ENCODE measurements around the gene PLEKHB2. TPM values are rescaled to one million over a fixed set of nuclear protein-coding genes. Genes with fewer than 3 reads are reported as not detected.

PLEKHB2 gene
- total and polyA plus RNA-seq, 9 of the 15 experiments (the other 6 are each of a cell fraction or from before 2014, with no cell fraction given): 41.3 to 71.5 (median 50.2) TPM

GRCh38 chr2:131093006-131093695 is 12.0 kb upstream of the PLEKHB2 start, which contains the start of gene FAM168B (continued):
- TF ChIP-seq CREB1 (IDR thresholded peaks at IDR 0.05): peak; percentile 60; the same call in 1 of the 2 replicates
- no peak for TF ChIP-seq CREB1 (CRISPR knock-in tag; IDR thresholded peaks at IDR 0.05)
- TF ChIP-seq, protein P1, sequence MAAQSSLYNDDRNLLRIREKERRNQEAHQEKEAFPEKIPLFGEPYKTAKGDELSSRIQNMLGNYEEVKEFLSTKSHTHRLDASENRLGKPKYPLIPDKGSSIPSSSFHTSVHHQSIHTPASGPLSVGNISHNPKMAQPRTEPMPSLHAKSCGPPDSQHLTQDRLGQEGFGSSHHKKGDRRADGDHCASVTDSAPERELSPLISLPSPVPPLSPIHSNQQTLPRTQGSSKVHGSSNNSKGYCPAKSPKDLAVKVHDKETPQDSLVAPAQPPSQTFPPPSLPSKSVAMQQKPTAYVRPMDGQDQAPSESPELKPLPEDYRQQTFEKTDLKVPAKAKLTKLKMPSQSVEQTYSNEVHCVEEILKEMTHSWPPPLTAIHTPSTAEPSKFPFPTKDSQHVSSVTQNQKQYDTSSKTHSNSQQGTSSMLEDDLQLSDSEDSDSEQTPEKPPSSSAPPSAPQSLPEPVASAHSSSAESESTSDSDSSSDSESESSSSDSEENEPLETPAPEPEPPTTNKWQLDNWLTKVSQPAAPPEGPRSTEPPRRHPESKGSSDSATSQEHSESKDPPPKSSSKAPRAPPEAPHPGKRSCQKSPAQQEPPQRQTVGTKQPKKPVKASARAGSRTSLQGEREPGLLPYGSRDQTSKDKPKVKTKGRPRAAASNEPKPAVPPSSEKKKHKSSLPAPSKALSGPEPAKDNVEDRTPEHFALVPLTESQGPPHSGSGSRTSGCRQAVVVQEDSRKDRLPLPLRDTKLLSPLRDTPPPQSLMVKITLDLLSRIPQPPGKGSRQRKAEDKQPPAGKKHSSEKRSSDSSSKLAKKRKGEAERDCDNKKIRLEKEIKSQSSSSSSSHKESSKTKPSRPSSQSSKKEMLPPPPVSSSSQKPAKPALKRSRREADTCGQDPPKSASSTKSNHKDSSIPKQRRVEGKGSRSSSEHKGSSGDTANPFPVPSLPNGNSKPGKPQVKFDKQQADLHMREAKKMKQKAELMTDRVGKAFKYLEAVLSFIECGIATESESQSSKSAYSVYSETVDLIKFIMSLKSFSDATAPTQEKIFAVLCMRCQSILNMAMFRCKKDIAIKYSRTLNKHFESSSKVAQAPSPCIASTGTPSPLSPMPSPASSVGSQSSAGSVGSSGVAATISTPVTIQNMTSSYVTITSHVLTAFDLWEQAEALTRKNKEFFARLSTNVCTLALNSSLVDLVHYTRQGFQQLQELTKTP (IDR thresholded peaks at IDR 0.05; ENCODE audit: low read depth in 1 of 2, partially characterized antibody in 2 of 2): no peak
- TF ChIP-seq SMAD1 (IDR thresholded peaks at IDR 0.05; ENCODE audit: low read depth, low read length, partially characterized antibody): peak; percentile 20
- TF ChIP-seq TCFL5 (CRISPR knock-in tag; conservative IDR thresholded peaks at IDR 0.05): no peak
- TF ChIP-seq PCBP2 (IDR thresholded peaks at IDR 0.05; ENCODE audit: low read depth, low read length, poor library complexity, severe bottlenecking): no peak
- TF ChIP-seq DPF2 (IDR thresholded peaks at IDR 0.05): no peak
- TF ChIP-seq PHF8 (IDR thresholded peaks at IDR 0.05; ENCODE audit: borderline replicate concordance, low read length): peak; percentile 96; the same call in 1 of the 2 replicates
- TF ChIP-seq, protein P2, sequence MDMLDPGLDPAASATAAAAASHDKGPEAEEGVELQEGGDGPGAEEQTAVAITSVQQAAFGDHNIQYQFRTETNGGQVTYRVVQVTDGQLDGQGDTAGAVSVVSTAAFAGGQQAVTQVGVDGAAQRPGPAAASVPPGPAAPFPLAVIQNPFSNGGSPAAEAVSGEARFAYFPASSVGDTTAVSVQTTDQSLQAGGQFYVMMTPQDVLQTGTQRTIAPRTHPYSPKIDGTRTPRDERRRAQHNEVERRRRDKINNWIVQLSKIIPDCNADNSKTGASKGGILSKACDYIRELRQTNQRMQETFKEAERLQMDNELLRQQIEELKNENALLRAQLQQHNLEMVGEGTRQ (CRISPR knock-in tag; IDR thresholded peaks at IDR 0.05): peak; percentile 89
- no peak for TF ChIP-seq BCOR (IDR thresholded peaks at IDR 0.05)
- TF ChIP-seq TBL1XR1 (IDR thresholded peaks at IDR 0.05; ENCODE audit: low read length in 2 of 2): no peak
- TF ChIP-seq JUND (IDR thresholded peaks at IDR 0.05; ENCODE audit: borderline replicate concordance, low read depth, low read length): 0 out of 2 replicates have a peak, but pooled peaks have one; percentile 33
- no peak; the same call in 2 of the 3 replicates for TF ChIP-seq JUND (tag; IDR thresholded peaks at IDR 0.05; ENCODE audit: borderline replicate concordance, low read depth, low read length)
- TF ChIP-seq MXD1 (CRISPR knock-in tag; IDR thresholded peaks at IDR 0.05; ENCODE audit: borderline replicate concordance, poor library complexity, severe bottlenecking): no peak
- TF ChIP-seq SREBF1 (IDR thresholded peaks at IDR 0.05; ENCODE audit: borderline replicate concordance, low read depth, low read length): no peak
- TF ChIP-seq ERF (CRISPR knock-in tag; IDR thresholded peaks at IDR 0.05): peak; percentile 70; the same call in 1 of the 2 replicates
- no peak for TF ChIP-seq LEF1 (IDR thresholded peaks at IDR 0.05)
- peak; percentile 98 for TF ChIP-seq CTBP1 (IDR thresholded peaks at IDR 0.05; ENCODE audit: borderline replicate concordance)
- TF ChIP-seq USF1 (CRISPR knock-in tag; IDR thresholded peaks at IDR 0.05): peak; percentile 89
- TF ChIP-seq C11orf30 (IDR thresholded peaks at IDR 0.05; ENCODE audit: low read depth): no peak
- TF ChIP-seq, protein P3, sequence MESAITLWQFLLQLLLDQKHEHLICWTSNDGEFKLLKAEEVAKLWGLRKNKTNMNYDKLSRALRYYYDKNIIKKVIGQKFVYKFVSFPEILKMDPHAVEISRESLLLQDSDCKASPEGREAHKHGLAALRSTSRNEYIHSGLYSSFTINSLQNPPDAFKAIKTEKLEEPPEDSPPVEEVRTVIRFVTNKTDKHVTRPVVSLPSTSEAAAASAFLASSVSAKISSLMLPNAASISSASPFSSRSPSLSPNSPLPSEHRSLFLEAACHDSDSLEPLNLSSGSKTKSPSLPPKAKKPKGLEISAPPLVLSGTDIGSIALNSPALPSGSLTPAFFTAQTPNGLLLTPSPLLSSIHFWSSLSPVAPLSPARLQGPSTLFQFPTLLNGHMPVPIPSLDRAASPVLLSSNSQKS (CRISPR knock-in tag; IDR thresholded peaks at IDR 0.05): no peak
